ENCODE data around the gene ZMYND12. TPM values are rescaled to one million over a fixed set of nuclear protein-coding genes. Genes with fewer than 3 reads are reported as not detected.

Gene ZMYND12
- polyA plus RNA-seq, 3 donors: 0.76 to 1.3 (median 1.2) TPM

- H3K4me1 Mint-ChIP-seq: no peaks in the 10 kb centered on the region
- Histone ChIP-seq H3K4me2 (replicated peaks; ENCODE audit: extremely low read depth, low read length, poor library complexity, severe bottlenecking) (no peak overlapping the region), H3K27me3 (ENCODE audit: control insufficient read depth in 2 of 2, insufficient read depth in 2 of 2, low read length in 2 of 2) (no peaks in the 10 kb centered on the region), H3K9me3 (replicated peaks in 1 of 2; ENCODE audit: control insufficient read depth in 1 of 2, insufficient read depth in 1 of 2, low read length in 2 of 2) (no peaks in the 10 kb centered on the region), H4K20me1 (ENCODE audit: insufficient read depth, low read length) (no peaks in the 10 kb centered on the region), H3K9ac (ENCODE audit: insufficient read depth, low read length, poor library complexity, severe bottlenecking) (no peak overlapping the region), H3K27ac (ENCODE audit: low read depth in 1 of 2, low read length in 2 of 2) (no peak overlapping the region), H3K79me2 (ENCODE audit: insufficient read depth, low read length) (no peaks in the 10 kb centered on the region), H3K4me1 (ENCODE audit: control insufficient read depth in 1 of 2, insufficient read depth in 2 of 2, low read length in 2 of 2) (no peaks in the 10 kb centered on the region), H2AFZ (ENCODE audit: insufficient read depth, low read depth, low read length, poor library complexity, severe bottlenecking) (no peak overlapping the region), H3K4me3 (replicated peaks in 1 of 3; ENCODE audit: low read depth in 2 of 3, low read length in 3 of 3) (no peak overlapping the region), H3K36me3 (replicated peaks in 1 of 2; ENCODE audit: control insufficient read depth in 1 of 2, insufficient read depth in 2 of 2, low read length in 2 of 2) (no peaks in the 10 kb centered on the region)
- WGBS (ENCODE audit: insufficient coverage): 93% methylated on average over 10 of the region's 10 CpGs
- H3K4me3 Mint-ChIP-seq: no peak overlapping the region
- intact Hi-C loops (cut with micrococcal nuclease): no loop called here
- H3K27me3 Mint-ChIP-seq (ENCODE audit: low read depth in 3 of 3): peaks cover 0 to 1% (median 0%) of the 10 kb centered on the region in 3 donors
- DNase-seq: no peak
- TF ChIP-seq CTCF (IDR thresholded peaks at IDR 0.05): no peak
- H3K9me3 Mint-ChIP-seq: no peaks in the 10 kb centered on the region
- H3K27ac Mint-ChIP-seq: no peak overlapping the region
- H3K36me3 Mint-ChIP-seq: no peaks in the 10 kb centered on the region
These were observed 56.3 kb downstream of the ZMYND12 start for GRCh38 chr1:42399315-42400100.

DNA sequence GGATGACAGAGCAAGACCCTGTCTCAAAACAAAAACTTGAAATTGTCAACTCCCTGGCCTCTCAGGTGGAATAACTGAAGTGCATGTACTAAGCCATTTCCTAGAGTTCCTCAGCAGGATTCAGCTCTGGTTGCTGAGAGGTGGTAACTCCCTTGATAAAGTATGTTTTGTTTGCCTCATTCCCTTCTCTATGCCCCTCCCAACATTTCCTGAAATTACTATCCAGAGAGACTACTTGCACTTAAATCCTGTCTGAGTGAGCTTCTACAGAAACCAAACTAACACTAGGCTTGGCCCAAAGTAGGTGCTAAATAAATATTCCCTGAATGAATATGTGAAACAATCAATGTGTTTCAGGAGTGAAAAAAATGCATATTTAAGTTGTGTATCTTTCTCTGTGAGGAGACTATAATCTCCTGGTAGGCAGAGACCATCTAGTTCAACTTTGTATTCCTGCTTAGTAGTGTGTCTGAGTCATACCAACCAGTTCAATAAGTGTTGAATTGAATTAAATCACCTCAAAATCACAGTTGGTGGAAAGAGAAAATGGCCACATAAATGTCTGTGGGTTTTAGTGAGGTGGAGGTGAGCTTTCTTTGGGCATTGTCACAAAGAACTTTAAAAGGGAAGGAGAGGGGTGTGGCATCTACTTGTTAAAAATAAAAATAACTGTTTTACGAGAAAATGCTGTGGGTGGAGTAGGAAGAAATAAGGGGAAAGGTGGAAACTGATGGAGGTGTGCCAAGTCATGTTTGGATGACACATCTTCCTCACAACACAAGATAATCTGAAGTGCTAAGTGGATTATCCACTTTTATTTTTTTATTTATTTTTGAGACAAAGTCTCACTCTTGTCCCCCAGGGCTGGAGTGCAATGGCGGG, 62.6 kb downstream of the ZMYND12 start:
- Histone ChIP-seq H3K36me3 (replicated peaks in 1 of 2; ENCODE audit: control insufficient read depth in 1 of 2, insufficient read depth in 2 of 2, low read length in 2 of 2) (no peaks in the 10 kb centered on the region), H3K9me3 (replicated peaks in 1 of 2; ENCODE audit: control insufficient read depth in 1 of 2, insufficient read depth in 1 of 2, low read length in 2 of 2) (no peaks in the 10 kb centered on the region), H3K79me2 (ENCODE audit: insufficient read depth, low read length) (no peaks in the 10 kb centered on the region), H4K20me1 (ENCODE audit: insufficient read depth, low read length) (no peaks in the 10 kb centered on the region), H3K9ac (ENCODE audit: insufficient read depth, low read length, poor library complexity, severe bottlenecking) (no peak overlapping the region), H3K4me3 (replicated peaks in 1 of 3; ENCODE audit: low read depth in 2 of 3, low read length in 3 of 3) (no peak overlapping the region), H3K27me3 (ENCODE audit: control insufficient read depth in 2 of 2, insufficient read depth in 2 of 2, low read length in 2 of 2) (no peaks in the 10 kb centered on the region), H3K27ac (ENCODE audit: low read depth in 1 of 2, low read length in 2 of 2) (no peak overlapping the region), H3K4me2 (replicated peaks; ENCODE audit: extremely low read depth, low read length, poor library complexity, severe bottlenecking) (no peak overlapping the region), H2AFZ (ENCODE audit: insufficient read depth, low read depth, low read length, poor library complexity, severe bottlenecking) (no peak overlapping the region), H3K4me1 (ENCODE audit: control insufficient read depth in 1 of 2, insufficient read depth in 2 of 2, low read length in 2 of 2) (no peaks in the 10 kb centered on the region)
- TF ChIP-seq CTCF (IDR thresholded peaks at IDR 0.05): no peak
- no peaks in the 10 kb centered on the region for H3K36me3 Mint-ChIP-seq
- H3K27ac Mint-ChIP-seq: no peak overlapping the region
- no peak for DNase-seq
- intact Hi-C loops (cut with micrococcal nuclease): no loop called here
- H3K4me3 Mint-ChIP-seq: no peak overlapping the region
- H3K9me3 Mint-ChIP-seq: no peaks in the 10 kb centered on the region
- H3K4me1 Mint-ChIP-seq: no peaks in the 10 kb centered on the region
- 100% methylated on average over 1 of the region's 2 CpGs for WGBS (ENCODE audit: insufficient coverage)
- no peaks in the 10 kb centered on the region for H3K27me3 Mint-ChIP-seq (ENCODE audit: low read depth in 3 of 3)
